GM19397 (cell line): ENCODE measurements around the gene LCE2C.
"Not testable (repeated sequence)": the region's sequence is repeated elsewhere in the genome, so short reads cannot be mapped to it uniquely, and the experiment has no call there.

Experiments
- ATAC-seq: cut with Tn5 transposase; IDR thresholded peaks from one replicate; pipeline ENCODE4 v1.9.1; 2021; ENCODE audit warnings: mild to moderate bottlenecking, moderate library complexity; ENCODE audit not compliant: unreplicated experiment

LCE2C gene

GRCh38 chr1:152674983-152675382, at the start of gene LCE2C:
Gene LCE2C (plus strand): TSS chr1:152675279. CDS start chr1:152676016, 737 bp downstream.
- ATAC-seq: not testable (repeated sequence)

GRCh38 chr1:152626744-152627143, 48.3 kb upstream of the LCE2C start:
- no peak for ATAC-seq

- no peak for ATAC-seq
These were observed 44.5 kb upstream of the LCE2C start for GRCh38 chr1:152630596-152630995.

- no peak for ATAC-seq
These were observed 34.7 kb upstream of the LCE2C start for GRCh38 chr1:152640351-152640750.

GRCh38 chr1:152643945-152644344, 31.1 kb upstream of the LCE2C start:
- ATAC-seq: no peak

- ATAC-seq: no peak
These were observed 29.9 kb upstream of the LCE2C start for GRCh38 chr1:152645146-152645545.

- ATAC-seq: no peak
These were observed 28.4 kb upstream of the LCE2C start for GRCh38 chr1:152646656-152647055.

GRCh38 chr1:152654110-152654509, 21.0 kb upstream of the LCE2C start:
- no peak for ATAC-seq

GRCh38 chr1:152656459-152656858, 18.6 kb upstream of the LCE2C start:
- ATAC-seq: no peak

- ATAC-seq: no peak
These were observed 17.4 kb upstream of the LCE2C start for GRCh38 chr1:152657677-152658076.

GRCh38 chr1:152658649-152659048, 16.4 kb upstream of the LCE2C start:
- ATAC-seq: no peak

GRCh38 chr1:152663098-152663497, 12.0 kb upstream of the LCE2C start, which contains the start of gene LCE2D:
Gene LCE2D (plus strand): TSS chr1:152663380. CDS start chr1:152664106, 726 bp downstream.
- no peak for ATAC-seq

- ATAC-seq: not testable (repeated sequence)
These were observed 8.9 kb upstream of the LCE2C start for GRCh38 chr1:152666171-152666570.

GRCh38 chr1:152667648-152668047, 7.4 kb upstream of the LCE2C start:
- ATAC-seq: no peak

GRCh38 chr1:152673016-152673415, 2.1 kb upstream of the LCE2C start:
- ATAC-seq: no peak

GRCh38 chr1:152679459-152679858, 4.4 kb downstream of the LCE2C start:
- no peak for ATAC-seq

- ATAC-seq: no peak
These were observed 6.5 kb downstream of the LCE2C start for GRCh38 chr1:152681616-152682015.

GRCh38 chr1:152683846-152684245, 8.8 kb downstream of the LCE2C start:
- ATAC-seq: no peak

- ATAC-seq: not testable (repeated sequence)
These were observed 10.7 kb downstream of the LCE2C start, which contains the start of gene LCE2B for GRCh38 chr1:152685823-152686222. Gene LCE2B (plus strand): TSS chr1:152686123. CDS start chr1:152686844, 721 bp downstream.

- no peak for ATAC-seq
These were observed 22.9 kb downstream of the LCE2C start, which contains the start of gene LCE2A for GRCh38 chr1:152697701-152698600. Gene LCE2A (plus strand): TSS chr1:152698345. CDS start chr1:152698902, 557 bp downstream.

GRCh38 chr1:152699746-152700145, 24.7 kb downstream of the LCE2C start:
- ATAC-seq: no peak

- no peak for ATAC-seq
These were observed 32.8 kb downstream of the LCE2C start, which contains the start of gene LCE4A for GRCh38 chr1:152707860-152708259. Gene LCE4A (plus strand): TSS chr1:152708160. CDS start chr1:152709076, 916 bp downstream.
